Hematopoietic multipotent progenitor cell (in vitro differentiated cells): ENCODE measurements around the gene DCTPP1. TPM values are rescaled to one million over a fixed set of nuclear protein-coding genes. Genes with fewer than 3 reads are reported as not detected.
A peak's percentile ranks its signal among the peaks of the same experiment; 100 is the strongest.

Experiments used
- DNase-seq, 3 donors: peaks; one replicate each; pipeline ENCODE4 v3.0.0-alpha.2; 2011 to 2015; ENCODE audit warnings: low read depth in 2 of 3, low spot score in 2 of 3
- total RNA-seq: library from RNA; depleted of rRNA; stranded (reverse); fragments of >200 nt; gene quantifications from one replicate; pipeline ENCODE4 v1.2.3, GENCODE V29; 2012

The DCTPP1 gene
- total RNA-seq, 1 donor, result 40.4 TPM

DNA sequence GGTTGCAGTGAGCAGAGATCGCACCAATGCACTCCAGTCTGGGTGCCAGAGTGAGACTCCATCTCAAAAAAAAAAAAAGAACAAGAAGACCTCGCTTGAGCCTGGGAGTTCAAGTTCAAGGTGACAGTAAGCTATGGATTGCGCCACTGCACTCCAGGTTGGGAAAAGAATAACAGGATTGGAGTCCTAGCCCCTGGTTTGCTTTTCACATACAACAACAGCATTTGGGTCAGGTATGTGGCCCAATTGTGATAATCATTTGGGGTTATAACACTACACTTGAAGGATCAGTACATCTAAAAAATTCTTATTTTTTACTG is 19.2 kb upstream of the DCTPP1 start:
- no peak for DNase-seq

GRCh38 chr16:30447512-30448226 is 17.8 kb upstream of the DCTPP1 start:
- DNase-seq, result no peak

DNA sequence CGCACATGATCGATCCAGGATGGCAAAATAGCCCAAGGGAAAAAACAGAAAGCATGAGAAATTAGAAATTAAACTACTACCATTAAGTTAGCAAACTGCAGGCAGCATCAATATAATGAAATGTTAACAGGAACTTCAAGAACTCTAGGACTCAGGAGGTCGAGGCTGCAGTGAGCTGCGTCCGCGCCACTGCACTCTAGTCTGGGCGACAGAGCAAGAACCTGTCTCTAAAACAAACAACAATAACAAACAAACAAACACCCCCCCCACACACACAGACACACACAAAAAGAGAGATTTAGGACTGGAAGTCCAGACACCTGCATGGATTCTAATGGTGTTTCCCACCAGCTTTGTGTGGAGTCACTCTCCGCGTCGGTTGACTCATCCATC is 16.4 kb upstream of the DCTPP1 start:
- DNase-seq, result no peak

DNA sequence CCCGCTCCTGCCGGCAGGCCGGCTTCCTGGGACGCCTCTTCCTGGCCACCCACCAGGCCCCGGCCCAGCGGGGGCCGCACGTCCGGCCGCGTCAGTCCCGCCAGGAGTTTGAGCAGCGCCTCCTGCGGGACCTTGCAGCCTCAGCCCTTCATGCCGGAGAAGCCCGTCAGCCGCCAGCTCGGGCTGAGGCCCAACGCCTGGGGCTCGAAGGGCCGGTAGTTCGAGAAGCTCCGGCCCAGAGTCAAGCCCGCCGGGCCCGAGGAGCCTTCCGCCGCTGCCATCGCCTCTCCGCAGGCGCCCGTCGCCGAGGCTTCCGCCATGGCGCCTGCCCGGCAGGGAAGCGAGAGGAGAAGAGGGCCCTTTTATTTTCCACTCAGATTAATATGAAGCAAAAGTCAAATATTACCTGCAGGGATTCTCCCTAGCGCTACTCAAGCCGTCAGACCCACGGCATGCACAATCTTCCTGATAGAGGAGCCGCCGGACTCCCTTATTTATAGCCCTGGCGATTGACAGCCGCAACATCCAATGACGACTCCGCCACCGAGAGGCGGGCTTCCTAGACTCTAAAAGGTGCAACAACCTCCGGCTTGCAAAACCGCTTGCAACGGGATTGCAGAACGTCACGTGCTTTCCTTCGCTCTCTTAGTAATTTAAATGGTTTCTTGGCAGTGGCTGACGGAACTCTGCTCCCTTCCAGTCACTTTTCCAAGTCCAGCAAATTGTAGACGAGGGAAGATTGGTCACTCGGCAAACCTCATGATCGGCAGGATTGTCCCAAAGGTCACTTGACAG is 15.8 kb upstream of the DCTPP1 start, which contains the start of gene SEPHS2:
Gene SEPHS2 (minus strand): TSS at position 467 of the 795 bp plus-strand sequence. CDS start 147 bp downstream, at position 320.
- DNase-seq, result peak; percentile 81 to 98 (median 95)

- no peak for DNase-seq
These were observed 15.2 kb upstream of the DCTPP1 start for GRCh38 chr16:30445149-30445407.

- no peak for DNase-seq
These were observed 14.7 kb upstream of the DCTPP1 start for GRCh38 chr16:30444231-30445148.

- DNase-seq, result no peak
These were observed 13.8 kb upstream of the DCTPP1 start for GRCh38 chr16:30443631-30444030.

GRCh38 chr16:30439720-30440348 is 10.0 kb upstream of the DCTPP1 start:
- peak in 1 of 3 donors; percentile 32 for DNase-seq

- no peak for DNase-seq
These were observed 9.0 kb upstream of the DCTPP1 start for GRCh38 chr16:30438835-30439234.

- no peak for DNase-seq
These were observed 7.7 kb upstream of the DCTPP1 start for GRCh38 chr16:30437511-30438046.

GRCh38 chr16:30434852-30435251 is 5.0 kb upstream of the DCTPP1 start:
- no peak for DNase-seq

DNA sequence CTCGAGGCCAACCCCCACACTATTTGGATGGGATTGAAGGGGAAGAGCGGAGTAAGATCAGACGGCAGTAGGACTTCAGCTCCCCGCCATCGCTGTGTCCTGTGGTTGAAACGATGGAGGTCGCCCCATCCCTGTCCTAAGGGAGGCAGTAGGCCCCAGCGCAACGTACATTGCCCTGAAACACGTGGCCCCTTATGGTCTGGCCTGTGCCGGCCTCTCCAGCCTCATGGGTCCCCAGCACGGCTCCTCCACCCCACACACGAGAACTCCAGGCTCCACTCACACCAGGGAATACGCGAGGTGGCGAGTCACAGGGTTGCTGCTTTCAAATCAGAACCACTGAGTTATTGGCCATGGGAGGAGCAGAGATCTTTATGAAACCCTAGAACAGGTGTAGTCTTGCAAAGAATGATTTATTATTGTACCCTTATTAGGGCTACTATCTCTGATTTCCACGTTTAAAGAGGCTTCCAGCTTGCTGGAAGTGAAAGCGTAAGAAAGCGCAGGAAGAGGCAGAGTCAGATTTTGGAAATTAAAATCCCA is 669 bp upstream of the DCTPP1 start:
- no peak for DNase-seq

DNA sequence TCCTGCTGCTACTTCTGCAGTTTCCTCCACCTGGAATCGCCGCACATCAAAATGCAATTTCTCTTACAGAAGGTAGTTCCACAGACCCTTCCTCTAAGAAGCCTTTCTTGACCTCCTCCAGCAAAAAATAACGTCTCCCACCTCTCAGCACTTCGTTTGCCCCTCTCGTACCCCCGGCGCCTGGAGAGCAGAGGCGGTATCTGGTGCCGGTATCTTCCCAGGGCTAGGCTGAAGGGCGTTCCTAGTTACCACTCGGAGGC is 482 bp downstream of the DCTPP1 start:
- no peak for DNase-seq

DNA sequence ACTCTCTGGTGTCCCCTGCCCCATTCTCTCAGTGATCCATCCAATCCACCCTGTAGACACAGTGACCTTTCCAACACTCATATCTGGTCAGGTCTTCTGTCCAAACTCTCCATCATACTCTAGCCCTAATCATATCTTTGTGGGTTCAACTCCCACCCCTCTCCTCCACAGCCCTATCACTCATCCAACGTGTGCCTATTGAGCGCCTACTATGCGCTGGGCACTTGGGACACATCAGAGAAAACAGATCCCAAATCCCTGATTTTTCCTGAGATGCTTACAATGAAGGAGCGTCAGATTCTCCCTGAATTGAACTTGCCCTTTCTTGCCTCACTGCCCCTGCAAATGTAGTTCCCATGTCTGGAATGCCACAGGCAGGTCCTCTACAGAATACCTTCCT is 1.8 kb downstream of the DCTPP1 start:
- DNase-seq, result no peak

- DNase-seq, result no peak
These were observed 8.8 kb downstream of the DCTPP1 start for GRCh38 chr16:30421010-30421409.

DNA sequence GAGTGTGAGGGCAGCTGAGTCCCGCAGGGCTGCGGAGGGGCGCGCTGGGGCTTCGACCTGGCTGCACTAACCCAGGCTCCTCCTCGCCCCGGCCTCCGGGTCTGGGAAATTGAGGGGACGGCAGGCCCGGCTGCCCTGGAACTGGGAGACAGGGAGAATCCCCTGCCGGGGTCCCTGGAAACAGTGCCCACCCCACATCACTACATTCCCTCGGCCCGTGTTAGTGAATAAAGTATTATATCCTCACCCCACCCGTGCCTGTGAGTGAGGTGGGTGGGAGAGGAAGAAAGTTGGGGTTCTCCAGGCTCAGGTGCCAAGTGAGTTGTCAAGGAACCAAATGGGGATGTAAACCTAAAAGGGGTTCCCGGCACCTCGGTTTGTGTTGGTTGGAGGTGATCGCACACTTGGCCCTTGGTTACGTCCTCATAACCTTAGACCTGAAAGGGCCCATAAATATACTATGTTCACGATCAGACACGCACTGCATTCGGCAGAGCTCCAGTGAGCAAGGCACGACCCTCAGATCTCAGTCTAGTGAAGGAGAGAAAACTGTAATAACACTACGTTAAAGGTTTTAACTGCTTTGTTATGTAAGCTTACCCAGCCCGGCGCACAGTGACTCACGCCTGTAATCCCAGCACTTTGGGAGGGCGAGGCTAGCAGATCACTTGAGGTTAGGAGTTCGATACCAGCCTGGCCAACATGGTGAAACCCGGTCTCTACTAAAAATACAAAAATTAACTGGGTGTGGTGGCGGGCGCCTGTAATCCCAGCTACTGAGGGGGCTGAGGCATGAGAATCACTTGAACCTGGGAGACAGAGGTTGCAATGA is 11.3 kb downstream of the DCTPP1 start:
- no peak for DNase-seq

GRCh38 chr16:30417529-30418349 is 12.1 kb downstream of the DCTPP1 start:
- peak; percentile 89 to 93 (median 90) for DNase-seq

DNA sequence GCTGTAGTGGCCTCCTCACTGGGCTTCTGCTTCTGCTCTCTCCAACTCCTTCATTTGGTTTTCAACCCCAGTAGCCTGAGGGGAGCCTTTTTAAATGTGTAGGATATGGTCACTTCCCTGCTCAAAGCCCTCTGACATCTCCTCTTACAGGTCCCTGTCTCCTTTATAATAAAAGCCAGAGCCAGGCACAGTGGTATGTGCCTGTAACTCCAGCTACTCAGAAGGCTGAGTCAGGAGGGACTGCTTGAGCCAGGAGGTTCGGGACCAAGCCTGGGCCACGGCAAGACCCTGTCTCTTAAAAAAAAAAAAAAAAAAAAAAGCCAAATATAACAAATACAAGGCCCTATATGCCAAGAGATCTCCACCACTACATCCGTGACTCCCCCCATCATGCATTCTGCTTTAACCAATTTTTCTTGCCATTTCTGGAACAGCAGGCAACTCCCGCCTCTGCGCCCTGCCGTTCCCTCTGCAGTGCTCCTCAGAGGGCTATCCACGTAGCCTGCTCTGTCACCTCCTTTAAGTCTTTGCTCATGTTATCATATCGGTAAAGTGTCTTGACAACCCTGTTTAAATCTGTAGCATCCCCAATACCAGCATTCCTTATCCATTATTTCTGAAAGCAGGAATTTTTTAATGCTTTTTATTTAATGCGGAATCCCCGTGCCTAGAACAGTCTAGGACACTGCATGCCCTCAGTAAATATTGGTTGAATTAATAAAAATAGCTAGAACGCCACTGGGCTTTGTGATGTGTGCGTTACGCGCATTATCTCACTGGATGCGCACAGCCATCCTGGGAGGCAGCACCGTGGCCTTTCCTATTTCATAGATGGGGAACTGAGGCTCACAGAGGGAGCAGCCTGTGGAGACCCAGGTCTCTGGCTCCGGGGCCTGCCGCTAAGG is 13.0 kb downstream of the DCTPP1 start:
- DNase-seq, result no peak
